Measurements from ENCODE around the gene DGUOK. TPM values are rescaled to one million over a fixed set of nuclear protein-coding genes. Genes with fewer than 3 reads are reported as not detected.

Gene DGUOK
- total and polyA plus RNA-seq, 10 of the 15 experiments (the other 5 are each of a cell fraction or from before 2014, with no cell fraction given), result 64.4 to 234 (median 91.4) TPM

- peak; percentile 74 for TF ChIP-seq MLLT1 (IDR thresholded peaks at IDR 0.05)
- TF ChIP-seq MAX (IDR thresholded peaks at IDR 0.05; ENCODE audit: low read depth, low read length), result 0 out of 2 replicates have a peak, but pooled peaks have one; percentile 1
- TF ChIP-seq MEF2B (IDR thresholded peaks at IDR 0.05; ENCODE audit: partially characterized antibody, poor library complexity, severe bottlenecking), result no peak
Observed at GRCh38 chr2:73983322-73984202, 56.9 kb downstream of the DGUOK start (continued).

GRCh38 chr2:73984203-73984921 lies 57.7 kb downstream of the DGUOK start, which contains the start of gene TET3:
Gene TET3, plus strand, starts transcription at chr2:73984910. Its CDS starts 1,494 bp downstream, at chr2:73986404.
- ChIA-PET RAD21 (ENCODE audit: unreplicated experiment) (interaction anchor here (1.4 to 4.4 kb wide), 2 partner anchors 13 to 57 kb away, joined by 6 to 23 read pairs; partner anchors contain the start of gene DGUOK), SMC1A (ENCODE audit: uncharacterized antibody, unreplicated experiment) (interaction anchor here (4.2 kb wide), 1 partner anchor 13 kb away, joined by 30 read pairs; no protein-coding TSS in a partner anchor), CTCF (no interaction called here), POLR2A (interaction anchor here (1.0 to 4.4 kb wide), 5 partner anchors 34 to 55 kb away, joined by 3 to 34 read pairs (median 3); no protein-coding TSS in a partner anchor)
- Histone ChIP-seq H3K4me1 (ENCODE audit: control insufficient read depth, insufficient read depth, low read length) (peaks cover 14% of the 10 kb centered on the region), H3K27me3 (replicated peaks in 1 of 2; ENCODE audit: control insufficient read depth in 2 of 2, insufficient read depth in 2 of 2, low read length in 1 of 2) (no peaks in the 10 kb centered on the region), H2AFZ (ENCODE audit: control insufficient read depth, low read depth, low read length) (peak within 1 kb of the TSS; percentile 52), H3K4me2 (ENCODE audit: control insufficient read depth, insufficient read depth) (peak within 1 kb of the TSS; percentile 96), H4K20me1 (ENCODE audit: control insufficient read depth, insufficient read depth) (peaks cover 12% of the 10 kb centered on the region; the same call in 1 of the 2 replicates), H3K9me3 (replicated peaks; ENCODE audit: control insufficient read depth, insufficient read depth, low read length) (no peaks in the 10 kb centered on the region), H3K79me2 (ENCODE audit: control insufficient read depth, insufficient read depth, low read length) (peaks cover 86% of the 10 kb centered on the region), H3K9ac (ENCODE audit: control insufficient read depth, insufficient read depth, low read length) (peak within 1 kb of the TSS; percentile 79), H3K27ac (ENCODE audit: control insufficient read depth, insufficient read depth) (peak within 1 kb of the TSS; percentile 89), H3K4me3 (peak within 1 kb of the TSS; percentile 96), H3K36me3 (ENCODE audit: control insufficient read depth in 2 of 2, insufficient read depth in 2 of 2, low read length in 1 of 2) (peaks cover 0 to 13% of the 10 kb centered on the region in 2 experiments; a peak in 1 of 4 replicates)
- intact Hi-C loops (cut with micrococcal nuclease; ENCODE audit: unreplicated experiment) (loop anchor here (1.0 to 10.0 kb wide), 3 partner anchors 13 to 160 kb away; partner anchors contain the start of gene STAMBP), in situ Hi-C loops (cut with MboI) (no loop called here)
- ATAC-seq, result peak; percentile 28
- BruUV-seq (replicated peaks), result no TSS peak
- WGBS (ENCODE audit: insufficient coverage, insufficient replicate concordance, low lambda C conversion rate, missing lambda C conversion rate), result under 1% methylated on average over 28 of the region's 85 CpGs
- DNase-seq (ENCODE audit: low read depth, low spot score), result no peak
- FAIRE-seq, result no peak
- TF ChIP-seq, protein P1, sequence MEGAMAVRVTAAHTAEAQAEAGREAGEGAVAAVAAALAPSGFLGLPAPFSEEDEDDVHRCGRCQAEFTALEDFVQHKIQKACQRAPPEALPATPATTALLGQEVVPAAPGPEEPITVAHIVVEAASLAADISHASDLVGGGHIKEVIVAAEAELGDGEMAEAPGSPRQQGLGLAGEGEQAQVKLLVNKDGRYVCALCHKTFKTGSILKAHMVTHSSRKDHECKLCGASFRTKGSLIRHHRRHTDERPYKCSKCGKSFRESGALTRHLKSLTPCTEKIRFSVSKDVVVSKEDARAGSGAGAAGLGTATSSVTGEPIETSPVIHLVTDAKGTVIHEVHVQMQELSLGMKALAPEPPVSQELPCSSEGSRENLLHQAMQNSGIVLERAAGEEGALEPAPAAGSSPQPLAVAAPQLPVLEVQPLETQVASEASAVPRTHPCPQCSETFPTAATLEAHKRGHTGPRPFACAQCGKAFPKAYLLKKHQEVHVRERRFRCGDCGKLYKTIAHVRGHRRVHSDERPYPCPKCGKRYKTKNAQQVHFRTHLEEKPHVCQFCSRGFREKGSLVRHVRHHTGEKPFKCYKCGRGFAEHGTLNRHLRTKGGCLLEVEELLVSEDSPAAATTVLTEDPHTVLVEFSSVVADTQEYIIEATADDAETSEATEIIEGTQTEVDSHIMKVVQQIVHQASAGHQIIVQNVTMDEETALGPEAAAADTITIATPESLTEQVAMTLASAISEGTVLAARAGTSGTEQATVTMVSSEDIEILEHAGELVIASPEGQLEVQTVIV (IDR thresholded peaks at IDR 0.05; ENCODE audit: borderline replicate concordance, partially characterized antibody), result no peak
- TF ChIP-seq YBX1 (IDR thresholded peaks at IDR 0.05) (no peak), SKIL (IDR thresholded peaks at IDR 0.05; ENCODE audit: low read depth, poor library complexity, severe bottlenecking) (no peak), FOS (IDR thresholded peaks at IDR 0.05; ENCODE audit: borderline replicate concordance, extremely low read depth, insufficient read length) (no peak), PKNOX1 (IDR thresholded peaks at IDR 0.05) (0 out of 2 replicates have a peak, but pooled peaks have one; percentile 7), BCL11A (IDR thresholded peaks at IDR 0.05; ENCODE audit: low read depth, low read length) (no peak), NR2C1 (IDR thresholded peaks at IDR 0.05) (0 out of 2 replicates have a peak, but pooled peaks have one; percentile 10), RFX5 (IDR thresholded peaks at IDR 0.05; ENCODE audit: low read depth, low read length) (no peak)

All from GM12878 (cell line).